HEK293 (cell line): ENCODE data around the gene ADCK2.

Experiments used
- CTCF ChIA-PET: fragments of 350-600 bp; formaldehyde crosslinking; extraction: SDS; loops from one replicate; lab custom pipeline; 2021; ENCODE audit warnings: antibody characterized with exemption; lab: Yijun Ruan, JAX
- POLR2A ChIA-PET: fragments of 300-600 bp; formaldehyde crosslinking; extraction: SDS; loops from one replicate; lab custom pipeline; 2020; ENCODE audit warnings: antibody characterized with exemption, inconsistent platforms; lab: Yijun Ruan, JAX
- H3K27ac ChIP-seq: fragments of 200-500 bp; sonication (Bioruptor generic); 2 replicates; pipeline ENCODE4 v1.5.1; 2014; ENCODE audit warnings: low read depth, low read length, control low read depth, inconsistent platforms; ENCODE audit errors: extremely low read depth
- H3K36me3 ChIP-seq, 2 experiments: fragments of 200-500 bp in 1 of 2; sonication (Bioruptor generic) in 1 of 2; 1 replicate in 1 of 2; 2 replicates in 1 of 2; pipeline ENCODE4 v1.5.1; 2014 to 2017; ENCODE audit warnings: inconsistent platforms in 2 of 2, low read length in 2 of 2; ENCODE audit not compliant: control insufficient read depth in 2 of 2, insufficient read depth in 1 of 2
- H3K4me1 ChIP-seq: fragments of 200-500 bp; sonication (Bioruptor generic); 2 replicates; pipeline ENCODE4 v1.5.1; 2014; ENCODE audit warnings: mild to moderate bottlenecking, low read length, inconsistent platforms; ENCODE audit not compliant: control insufficient read depth, insufficient read depth
- H3K4me3 ChIP-seq: 2 replicates; pipeline ENCODE4 v1.5.1; 2011; ENCODE audit warnings: low read depth, mild to moderate bottlenecking, control low read depth, low read length, moderate library complexity
- H3K9me3 ChIP-seq: fragments of 200-500 bp; sonication (Bioruptor generic); 2 replicates; pipeline ENCODE4 v1.5.1; 2014; ENCODE audit warnings: low read depth, low read length, inconsistent platforms; ENCODE audit not compliant: control insufficient read depth, insufficient read depth
- BCL11A ChIP-seq: fragments of 450-650 bp; formaldehyde crosslinking; IDR thresholded peaks from 2 replicates; pipeline ENCODE4 v1.5.1; 2016; ENCODE audit warnings: low read depth, missing biosample characterization, missing genetic modification characterization
- KLF9 ChIP-seq: fragments of 450-650 bp; formaldehyde crosslinking; IDR thresholded peaks from 2 replicates; pipeline ENCODE4 v1.5.1; 2016; ENCODE audit warnings: missing biosample characterization, missing genetic modification characterization, low read depth
- OSR2 ChIP-seq: fragments of 450-650 bp; formaldehyde crosslinking; IDR thresholded peaks from 2 replicates; pipeline ENCODE4 v1.5.1; 2016; ENCODE audit warnings: missing biosample characterization, missing genetic modification characterization
- RBAK ChIP-seq: fragments of 450-650 bp; formaldehyde crosslinking; IDR thresholded peaks from 2 replicates; pipeline ENCODE4 v1.5.1; 2016; ENCODE audit warnings: missing biosample characterization, missing genetic modification characterization
- SP3 ChIP-seq: fragments of 450-650 bp; formaldehyde crosslinking; IDR thresholded peaks from 2 replicates; pipeline ENCODE4 v1.5.1; 2016; ENCODE audit warnings: missing biosample characterization, missing genetic modification characterization
- TCF7L2 ChIP-seq: IDR thresholded peaks from 2 replicates; pipeline ENCODE4 v1.6.1; 2011; ENCODE audit warnings: low read depth, mild to moderate bottlenecking, inconsistent platforms, low read length, moderate library complexity, borderline replicate concordance
- YY2 ChIP-seq: fragments of 450-650 bp; formaldehyde crosslinking; IDR thresholded peaks from 2 replicates; pipeline ENCODE4 v1.5.1; 2016; ENCODE audit warnings: missing biosample characterization, missing genetic modification characterization
- ZBTB1 ChIP-seq: fragments of 450-650 bp; formaldehyde crosslinking; IDR thresholded peaks from 2 replicates; pipeline ENCODE4 v1.5.1; 2016; ENCODE audit warnings: missing biosample characterization, missing genetic modification characterization
- ZNF140 ChIP-seq: fragments of 450-650 bp; formaldehyde crosslinking; IDR thresholded peaks from 2 replicates; pipeline ENCODE4 v1.5.1; 2016; ENCODE audit warnings: missing biosample characterization, missing genetic modification characterization
- ZNF16 ChIP-seq: fragments of 450-650 bp; formaldehyde crosslinking; IDR thresholded peaks from 2 replicates; pipeline ENCODE4 v1.5.1; 2016; ENCODE audit warnings: low read depth, missing biosample characterization, missing genetic modification characterization
- ZNF184 ChIP-seq: fragments of 450-650 bp; IDR thresholded peaks from 2 replicates; pipeline ENCODE4 v1.5.1; 2018; ENCODE audit warnings: missing biosample characterization, mild to moderate bottlenecking, missing genetic modification characterization
- ZNF211 ChIP-seq: fragments of 450-650 bp; formaldehyde crosslinking; IDR thresholded peaks from 2 replicates; pipeline ENCODE4 v1.5.1; 2016; ENCODE audit warnings: low read depth, missing biosample characterization, missing genetic modification characterization
- ZNF223 ChIP-seq: fragments of 450-650 bp; formaldehyde crosslinking; IDR thresholded peaks from 2 replicates; pipeline ENCODE4 v1.5.1; 2016; ENCODE audit warnings: missing biosample characterization, missing genetic modification characterization
- ZNF341 ChIP-seq: fragments of 450-650 bp; formaldehyde crosslinking; IDR thresholded peaks from 2 replicates; pipeline ENCODE4; 2016; ENCODE audit warnings: low read depth, missing biosample characterization, missing genetic modification characterization
- ZNF394 ChIP-seq: fragments of 450-650 bp; formaldehyde crosslinking; IDR thresholded peaks from 2 replicates; pipeline ENCODE4 v1.5.1; 2016; ENCODE audit warnings: missing biosample characterization, missing genetic modification characterization, mild to moderate bottlenecking, moderate library complexity, borderline replicate concordance
- ZNF423 ChIP-seq: fragments of 450-650 bp; formaldehyde crosslinking; IDR thresholded peaks from 2 replicates; pipeline ENCODE4 v1.5.1; 2016; ENCODE audit warnings: missing biosample characterization, missing genetic modification characterization
- ZNF433 ChIP-seq: fragments of 450-650 bp; formaldehyde crosslinking; IDR thresholded peaks from 2 replicates; pipeline ENCODE4 v1.5.1; 2016; ENCODE audit warnings: missing biosample characterization, missing genetic modification characterization, low read depth
- ZNF530 ChIP-seq: fragments of 450-650 bp; formaldehyde crosslinking; IDR thresholded peaks from 2 replicates; pipeline ENCODE4 v1.5.1; 2016; ENCODE audit warnings: low read depth, missing biosample characterization, missing genetic modification characterization
- ZNF549 ChIP-seq: fragments of 450-650 bp; IDR thresholded peaks from 2 replicates; pipeline ENCODE4 v1.5.1; 2018; ENCODE audit warnings: missing biosample characterization, missing genetic modification characterization, mild to moderate bottlenecking, inconsistent platforms, moderate library complexity
- ZNF585B ChIP-seq: fragments of 450-650 bp; formaldehyde crosslinking; IDR thresholded peaks from 2 replicates; pipeline ENCODE4 v1.5.1; 2016; ENCODE audit warnings: missing biosample characterization, missing genetic modification characterization
- ZNF596 ChIP-seq: fragments of 450-650 bp; IDR thresholded peaks from 2 replicates; pipeline ENCODE4 v1.5.0; 2018; ENCODE audit warnings: missing biosample characterization, mild to moderate bottlenecking, missing genetic modification characterization, moderate library complexity
- ZNF776 ChIP-seq: fragments of 450-650 bp; formaldehyde crosslinking; IDR thresholded peaks from 2 replicates; pipeline ENCODE4 v1.5.0; 2017; ENCODE audit warnings: missing biosample characterization, missing genetic modification characterization, borderline replicate concordance
- ZNF791 ChIP-seq: fragments of 450-650 bp; formaldehyde crosslinking; IDR thresholded peaks from 2 replicates; pipeline ENCODE4 v1.5.1; 2016; ENCODE audit warnings: missing biosample characterization, missing genetic modification characterization
- ZSCAN16 ChIP-seq: fragments of 450-650 bp; formaldehyde crosslinking; IDR thresholded peaks from 2 replicates; pipeline ENCODE4 v1.5.1; 2016; ENCODE audit warnings: missing biosample characterization, missing genetic modification characterization
- TF ChIP-seq, protein P1 (sequence below): fragments of 450-650 bp; formaldehyde crosslinking; IDR thresholded peaks from 2 replicates; pipeline ENCODE4 v1.5.1; 2016; ENCODE audit warnings: missing biosample characterization, missing genetic modification characterization
- TF ChIP-seq, protein P2 (sequence below): fragments of 450-650 bp; formaldehyde crosslinking; IDR thresholded peaks from 2 replicates; pipeline ENCODE4 v1.5.1; 2016; ENCODE audit warnings: missing biosample characterization, missing genetic modification characterization
- TF ChIP-seq, protein P3 (sequence below): fragments of 450-650 bp; formaldehyde crosslinking; IDR thresholded peaks from 2 replicates; pipeline ENCODE4 v1.5.1; 2016; ENCODE audit warnings: missing biosample characterization, missing genetic modification characterization
- TF ChIP-seq, protein P4 (sequence below): fragments of 450-650 bp; formaldehyde crosslinking; IDR thresholded peaks from 2 replicates; pipeline ENCODE4 v1.5.1; 2016; ENCODE audit warnings: missing biosample characterization, missing genetic modification characterization
- TF ChIP-seq, protein P5 (sequence below): fragments of 450-650 bp; formaldehyde crosslinking; IDR thresholded peaks from 2 replicates; pipeline ENCODE4 v1.5.1; 2016; ENCODE audit warnings: missing biosample characterization, missing genetic modification characterization

ADCK2 gene

DNA sequence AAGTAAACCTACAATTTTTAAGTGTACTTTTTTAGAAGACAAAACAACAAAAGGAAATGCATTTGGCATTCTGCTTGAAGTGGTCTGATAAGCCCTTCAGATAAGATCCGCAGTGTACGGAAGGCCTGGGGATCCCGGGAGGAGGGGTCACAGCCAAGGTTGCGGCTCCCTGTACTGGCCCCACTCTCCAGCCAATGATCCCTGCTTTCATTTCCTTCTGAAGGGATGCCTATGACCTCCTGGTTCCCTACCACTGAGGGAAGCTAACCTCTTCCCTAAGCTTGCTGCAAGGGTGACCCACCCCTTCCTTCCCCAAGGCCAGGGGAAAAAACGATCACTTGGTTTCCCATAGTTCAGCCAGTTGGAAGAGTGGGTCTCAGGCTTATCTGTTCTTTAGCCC, 37.4 kb upstream of the ADCK2 start:
- POLR2A ChIA-PET, result interaction anchor here (1.3 kb wide), 1 partner anchor 9 kb away, joined by 10 read pairs; no protein-coding TSS in a partner anchor
- Histone ChIP-seq H3K36me3 (no peaks in the 10 kb centered on the region), H3K4me1 (no peaks in the 10 kb centered on the region), H3K4me3 (no peak overlapping the region), H3K27ac (no peak overlapping the region), H3K9me3 (no peaks in the 10 kb centered on the region)
- TF ChIP-seq ZNF140 (tag by site-specific recombination), result no peak
- TF ChIP-seq, protein P1, sequence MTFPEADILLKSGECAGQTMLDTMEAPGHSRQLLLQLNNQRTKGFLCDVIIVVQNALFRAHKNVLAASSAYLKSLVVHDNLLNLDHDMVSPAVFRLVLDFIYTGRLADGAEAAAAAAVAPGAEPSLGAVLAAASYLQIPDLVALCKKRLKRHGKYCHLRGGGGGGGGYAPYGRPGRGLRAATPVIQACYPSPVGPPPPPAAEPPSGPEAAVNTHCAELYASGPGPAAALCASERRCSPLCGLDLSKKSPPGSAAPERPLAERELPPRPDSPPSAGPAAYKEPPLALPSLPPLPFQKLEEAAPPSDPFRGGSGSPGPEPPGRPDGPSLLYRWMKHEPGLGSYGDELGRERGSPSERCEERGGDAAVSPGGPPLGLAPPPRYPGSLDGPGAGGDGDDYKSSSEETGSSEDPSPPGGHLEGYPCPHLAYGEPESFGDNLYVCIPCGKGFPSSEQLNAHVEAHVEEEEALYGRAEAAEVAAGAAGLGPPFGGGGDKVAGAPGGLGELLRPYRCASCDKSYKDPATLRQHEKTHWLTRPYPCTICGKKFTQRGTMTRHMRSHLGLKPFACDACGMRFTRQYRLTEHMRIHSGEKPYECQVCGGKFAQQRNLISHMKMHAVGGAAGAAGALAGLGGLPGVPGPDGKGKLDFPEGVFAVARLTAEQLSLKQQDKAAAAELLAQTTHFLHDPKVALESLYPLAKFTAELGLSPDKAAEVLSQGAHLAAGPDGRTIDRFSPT (tag by site-specific recombination), result no peak
- TF ChIP-seq, protein P2, sequence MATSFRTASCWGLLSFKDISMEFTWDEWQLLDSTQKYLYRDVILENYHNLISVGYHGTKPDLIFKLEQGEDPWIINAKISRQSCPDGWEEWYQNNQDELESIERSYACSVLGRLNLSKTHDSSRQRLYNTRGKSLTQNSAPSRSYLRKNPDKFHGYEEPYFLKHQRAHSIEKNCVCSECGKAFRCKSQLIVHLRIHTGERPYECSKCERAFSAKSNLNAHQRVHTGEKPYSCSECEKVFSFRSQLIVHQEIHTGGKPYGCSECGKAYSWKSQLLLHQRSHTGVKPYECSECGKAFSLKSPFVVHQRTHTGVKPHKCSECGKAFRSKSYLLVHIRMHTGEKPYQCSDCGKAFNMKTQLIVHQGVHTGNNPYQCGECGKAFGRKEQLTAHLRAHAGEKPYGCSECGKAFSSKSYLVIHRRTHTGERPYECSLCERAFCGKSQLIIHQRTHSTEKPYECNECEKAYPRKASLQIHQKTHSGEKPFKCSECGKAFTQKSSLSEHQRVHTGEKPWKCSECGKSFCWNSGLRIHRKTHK, result no peak
- no peak for TF ChIP-seq OSR2 (tag by site-specific recombination)
- TF ChIP-seq, protein P3, sequence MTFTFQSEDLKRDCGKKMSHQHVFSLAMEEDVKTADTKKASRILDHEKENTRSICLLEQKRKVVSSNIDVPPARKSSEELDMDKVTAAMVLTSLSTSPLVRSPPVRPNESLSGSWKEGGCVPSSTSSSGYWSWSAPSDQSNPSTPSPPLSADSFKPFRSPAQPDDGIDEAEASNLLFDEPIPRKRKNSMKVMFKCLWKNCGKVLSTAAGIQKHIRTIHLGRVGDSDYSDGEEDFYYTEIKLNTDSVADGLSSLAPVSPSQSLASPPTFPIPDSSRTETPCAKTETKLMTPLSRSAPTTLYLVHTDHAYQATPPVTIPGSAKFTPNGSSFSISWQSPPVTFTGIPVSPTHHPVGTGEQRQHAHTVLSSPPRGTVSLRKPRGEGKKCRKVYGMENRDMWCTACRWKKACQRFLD (tag by site-specific recombination), result no peak
- no peak for TF ChIP-seq ZNF423 (tag by site-specific recombination)
- no peak for TF ChIP-seq ZNF16
- TF ChIP-seq ZNF394, result no peak
- TF ChIP-seq, protein P4, sequence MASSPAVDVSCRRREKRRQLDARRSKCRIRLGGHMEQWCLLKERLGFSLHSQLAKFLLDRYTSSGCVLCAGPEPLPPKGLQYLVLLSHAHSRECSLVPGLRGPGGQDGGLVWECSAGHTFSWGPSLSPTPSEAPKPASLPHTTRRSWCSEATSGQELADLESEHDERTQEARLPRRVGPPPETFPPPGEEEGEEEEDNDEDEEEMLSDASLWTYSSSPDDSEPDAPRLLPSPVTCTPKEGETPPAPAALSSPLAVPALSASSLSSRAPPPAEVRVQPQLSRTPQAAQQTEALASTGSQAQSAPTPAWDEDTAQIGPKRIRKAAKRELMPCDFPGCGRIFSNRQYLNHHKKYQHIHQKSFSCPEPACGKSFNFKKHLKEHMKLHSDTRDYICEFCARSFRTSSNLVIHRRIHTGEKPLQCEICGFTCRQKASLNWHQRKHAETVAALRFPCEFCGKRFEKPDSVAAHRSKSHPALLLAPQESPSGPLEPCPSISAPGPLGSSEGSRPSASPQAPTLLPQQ (tag by site-specific recombination), result no peak
- no peak for TF ChIP-seq RBAK
- no peak for TF ChIP-seq ZNF776 (tag by site-specific recombination)
- TF ChIP-seq TCF7L2, result no peak
- TF ChIP-seq SP3 (tag by site-specific recombination), result no peak
- TF ChIP-seq ZNF549 (tag by site-specific recombination), result no peak
- no peak for TF ChIP-seq BCL11A (tag by site-specific recombination)
- no peak for TF ChIP-seq ZNF184 (tag by site-specific recombination)
- TF ChIP-seq YY2, result no peak
- TF ChIP-seq ZNF596, result no peak
- no peak for TF ChIP-seq ZNF433 (tag by site-specific recombination)
- CTCF ChIA-PET, result interaction anchor here (0.6 to 0.9 kb wide), 3 partner anchors 17 to 697 kb away, joined by 3 to 5 read pairs (median 3); no protein-coding TSS in a partner anchor

DNA sequence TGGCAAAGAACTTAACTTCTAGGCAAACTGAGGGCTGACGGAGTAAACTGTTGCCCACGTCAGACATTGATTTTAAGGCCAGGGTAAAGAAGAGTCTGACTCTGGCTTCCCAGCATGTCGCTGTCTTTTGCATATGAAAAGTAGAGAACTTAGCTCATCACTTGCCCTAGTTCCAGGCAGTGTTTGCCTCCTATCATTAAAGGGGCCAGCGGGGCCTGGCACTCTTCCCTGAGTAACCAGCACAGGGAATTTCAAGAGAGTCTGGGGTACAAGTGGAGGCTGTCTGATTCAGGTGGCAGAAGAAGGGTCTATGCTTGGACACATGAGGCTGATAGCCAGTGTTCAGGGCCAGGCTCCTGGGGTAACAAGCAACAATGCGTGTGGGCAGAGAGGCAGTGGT, 36.9 kb upstream of the ADCK2 start:
- no peak for TF ChIP-seq ZNF341 (tag by site-specific recombination)
- no peak for TF ChIP-seq ZNF140 (tag by site-specific recombination)
- TF ChIP-seq ZNF791 (tag by site-specific recombination), result no peak
- TF ChIP-seq, protein P5, sequence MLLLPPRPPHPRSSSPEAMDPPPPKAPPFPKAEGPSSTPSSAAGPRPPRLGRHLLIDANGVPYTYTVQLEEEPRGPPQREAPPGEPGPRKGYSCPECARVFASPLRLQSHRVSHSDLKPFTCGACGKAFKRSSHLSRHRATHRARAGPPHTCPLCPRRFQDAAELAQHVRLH (tag by site-specific recombination), result no peak
- no peak for TF ChIP-seq ZNF211 (tag by site-specific recombination)
- no peak for TF ChIP-seq ZNF223 (tag by site-specific recombination)
- no peak for TF ChIP-seq ZBTB1 (tag by site-specific recombination)
- TF ChIP-seq ZSCAN16 (tag by site-specific recombination), result no peak
- no peak for TF ChIP-seq KLF9 (tag by site-specific recombination)
- TF ChIP-seq ZNF530 (tag by site-specific recombination), result no peak
- TF ChIP-seq ZNF585B, result no peak
- TF ChIP-seq, protein P3 (tag by site-specific recombination), result no peak
- H3K27ac ChIP-seq, result no peak overlapping the region
- no peaks in the 10 kb centered on the region for H3K4me1 ChIP-seq
- POLR2A ChIA-PET, result interaction anchor here (1.3 kb wide), 1 partner anchor 10 kb away, joined by 10 read pairs; no protein-coding TSS in a partner anchor
- H3K4me3 ChIP-seq, result no peak overlapping the region
- CTCF ChIA-PET, result interaction anchor here (0.9 kb wide), 1 partner anchor 17 kb away, joined by 3 read pairs; no protein-coding TSS in a partner anchor
- H3K9me3 ChIP-seq, result no peaks in the 10 kb centered on the region
- no peaks in the 10 kb centered on the region for H3K36me3 ChIP-seq
